Keratinocyte (primary cell): ENCODE results near the gene EDC3. TPM values are rescaled to one million over a fixed set of nuclear protein-coding genes. Genes with fewer than 3 reads are reported as not detected.

ENCODE experiments used
- DNase-seq: peaks from one replicate; pipeline ENCODE4 v3.0.0-alpha.2; 2011; ENCODE audit warnings: low read depth, missing footprints, low spot score
- FAIRE-seq: peaks from 2 replicates; lab custom pipeline; 2011; peaks lifted over from hg19 to GRCh38; lab: Jason Lieb, UNC
- H2AFZ ChIP-seq: 2 replicates; pipeline ENCODE4 v1.6.0; 2012; ENCODE audit warnings: low read length, control low read depth, inconsistent platforms; ENCODE audit not compliant: control insufficient read depth
- H3K27ac ChIP-seq: 2 replicates; pipeline ENCODE4 v1.5.1; 2011; ENCODE audit warnings: low read length; ENCODE audit not compliant: control insufficient read depth, insufficient read depth
- H3K27me3 ChIP-seq: 3 replicates; pipeline ENCODE4 v1.6.0; 2011; ENCODE audit warnings: low read length; ENCODE audit not compliant: control insufficient read depth, insufficient read depth; ENCODE audit errors: extremely low read depth
- H3K36me3 ChIP-seq, 2 experiments: 2 replicates in 1 of 2; 3 replicates in 1 of 2; pipeline ENCODE4 v1.5.1; 2011; ENCODE audit warnings: low read length in 2 of 2, mild to moderate bottlenecking in 1 of 2; ENCODE audit not compliant: control insufficient read depth in 2 of 2, insufficient read depth in 2 of 2; ENCODE audit errors: extremely low read depth in 1 of 2
- H3K4me1 ChIP-seq: 3 replicates; pipeline ENCODE4 v1.5.1; 2011; ENCODE audit warnings: low read length; ENCODE audit not compliant: control insufficient read depth, insufficient read depth; ENCODE audit errors: extremely low read depth
- H3K4me2 ChIP-seq: 3 replicates; pipeline ENCODE4 v1.6.0; 2011; ENCODE audit warnings: low read depth, low read length; ENCODE audit not compliant: control insufficient read depth, insufficient read depth; ENCODE audit errors: extremely low read depth
- H3K4me3 ChIP-seq, 3 experiments: fragments of 200-600 bp in 1 of 3; sonication (generic) in 1 of 3; 2 replicates in 2 of 3; 3 replicates in 1 of 3; pipeline ENCODE4 v1.5.1; 2011 to 2016; ENCODE audit warnings: low read length in 3 of 3, mild to moderate bottlenecking in 3 of 3, control low read depth in 2 of 3, inconsistent platforms in 1 of 3, low read depth in 1 of 3, mixed read lengths in 1 of 3, mixed run types in 1 of 3, moderate library complexity in 1 of 3; ENCODE audit not compliant: control insufficient read depth in 2 of 3, insufficient read depth in 2 of 3; ENCODE audit errors: extremely low read depth in 1 of 3
- H3K79me2 ChIP-seq: 2 replicates; pipeline ENCODE4 v1.6.0; 2012; ENCODE audit warnings: low read length; ENCODE audit not compliant: control insufficient read depth, insufficient read depth
- H3K9ac ChIP-seq: 3 replicates; pipeline ENCODE4 v1.6.0; 2011; ENCODE audit warnings: low read length; ENCODE audit not compliant: control insufficient read depth, insufficient read depth; ENCODE audit errors: extremely low read depth
- H3K9me1 ChIP-seq: 3 replicates; pipeline ENCODE4 v1.6.0; 2011; ENCODE audit warnings: low read length; ENCODE audit not compliant: control insufficient read depth, insufficient read depth; ENCODE audit errors: extremely low read depth
- H3K9me3 ChIP-seq: 2 replicates; pipeline ENCODE4 v1.5.1; 2012; ENCODE audit warnings: low read depth, low read length; ENCODE audit not compliant: control insufficient read depth
- H4K20me1 ChIP-seq: 3 replicates; pipeline ENCODE4 v1.6.0; 2011; ENCODE audit warnings: low read length; ENCODE audit not compliant: control insufficient read depth, insufficient read depth; ENCODE audit errors: extremely low read depth
- EZH2 ChIP-seq: IDR thresholded peaks from one replicate; pipeline ENCODE4 v1.6.1; 2012; ENCODE audit warnings: inconsistent platforms, mild to moderate bottlenecking, low read length, moderate library complexity
- dilution Hi-C: fragments of 300-500 bp; cut with MboI; formaldehyde crosslinking; loops from one replicate; pipeline ENCODE4 v1.7.0; 2020; ENCODE audit warnings: low sequenced_read_pairs; ENCODE audit not compliant: extremely low pct_ligation_motif_present
- polyA plus RNA-seq, 5 experiments: library from polyadenylated mRNA; depleted of rRNA in 3 of 5; stranded (reverse) in 3 of 5; stranded (forward) in 1 of 5; unstranded in 1 of 5; fragments of >200 nt; gene quantifications; 1 replicate in 1 of 5; 2 replicates in 3 of 5; 3 replicates in 1 of 5; pipeline versions ENCODE4 v1.2.1 to v1.2.3, GENCODE V29; 2011 to 2012; ENCODE audit warnings: missing spikeins in 2 of 5, low read depth in 1 of 5, low replicate concordance in 1 of 5
- TF ChIP-seq, protein P1 (sequence below), 3 experiments: IDR thresholded peaks in 1 of 3; conservative IDR thresholded peaks in 1 of 3; optimal IDR thresholded peaks in 1 of 3; 2 replicates in 2 of 3; 3 replicates in 1 of 3; pipeline versions ENCODE3 to v1.5.1; 2011; ENCODE audit warnings: low read length in 3 of 3, mild to moderate bottlenecking in 3 of 3, moderate library complexity in 2 of 3, control low read depth in 1 of 3, inconsistent platforms in 1 of 3; ENCODE audit not compliant: insufficient read depth in 2 of 3; ENCODE audit errors: extremely low read depth in 1 of 3

EDC3 gene
- polyA plus RNA-seq, 1 donor (not counting 4 experiments of a cell fraction or from before 2014, with no cell fraction given), result 33.6 TPM

DNA sequence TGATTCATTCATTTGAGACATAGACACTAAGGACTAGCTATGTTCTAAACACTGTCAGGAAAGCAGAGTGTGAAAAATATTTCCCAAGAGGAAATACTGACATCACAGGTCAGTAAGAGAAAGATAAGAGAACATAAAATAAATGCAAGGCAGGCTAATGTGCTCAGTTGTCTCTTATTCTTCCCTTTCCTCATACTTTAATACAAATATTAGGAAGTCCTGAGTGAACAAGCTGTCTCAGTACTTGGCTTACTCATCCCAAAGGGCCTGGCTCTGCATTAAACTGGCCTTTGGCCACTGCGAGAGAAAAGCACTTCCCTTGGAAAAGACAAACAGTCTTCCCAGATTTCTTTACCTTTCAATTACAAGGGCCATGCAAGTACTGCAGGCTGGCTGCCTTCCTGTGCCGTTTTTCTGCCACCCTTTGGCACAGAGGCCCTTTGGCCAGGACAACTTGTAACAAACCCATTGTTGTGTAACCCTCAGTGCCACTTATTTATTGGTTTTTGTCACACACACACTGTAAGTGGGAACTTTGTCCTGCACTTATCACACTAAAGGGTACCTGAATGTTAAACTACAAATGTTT lies 31.7 kb downstream of the EDC3 start:
- Histone ChIP-seq H3K4me3 (no peak overlapping the region), H3K4me2 (no peak overlapping the region), H2AFZ (no peak overlapping the region), H3K79me2 (peaks cover 15% of the 10 kb centered on the region), H3K27me3 (no peaks in the 10 kb centered on the region), H3K9me1 (no peaks in the 10 kb centered on the region), H3K9me3 (no peaks in the 10 kb centered on the region), H4K20me1 (peaks cover 3% of the 10 kb centered on the region), H3K9ac (no peak overlapping the region), H3K36me3 (no peaks in the 10 kb centered on the region), H3K4me1 (no peaks in the 10 kb centered on the region), H3K27ac (no peak overlapping the region)
- TF ChIP-seq, protein P1, sequence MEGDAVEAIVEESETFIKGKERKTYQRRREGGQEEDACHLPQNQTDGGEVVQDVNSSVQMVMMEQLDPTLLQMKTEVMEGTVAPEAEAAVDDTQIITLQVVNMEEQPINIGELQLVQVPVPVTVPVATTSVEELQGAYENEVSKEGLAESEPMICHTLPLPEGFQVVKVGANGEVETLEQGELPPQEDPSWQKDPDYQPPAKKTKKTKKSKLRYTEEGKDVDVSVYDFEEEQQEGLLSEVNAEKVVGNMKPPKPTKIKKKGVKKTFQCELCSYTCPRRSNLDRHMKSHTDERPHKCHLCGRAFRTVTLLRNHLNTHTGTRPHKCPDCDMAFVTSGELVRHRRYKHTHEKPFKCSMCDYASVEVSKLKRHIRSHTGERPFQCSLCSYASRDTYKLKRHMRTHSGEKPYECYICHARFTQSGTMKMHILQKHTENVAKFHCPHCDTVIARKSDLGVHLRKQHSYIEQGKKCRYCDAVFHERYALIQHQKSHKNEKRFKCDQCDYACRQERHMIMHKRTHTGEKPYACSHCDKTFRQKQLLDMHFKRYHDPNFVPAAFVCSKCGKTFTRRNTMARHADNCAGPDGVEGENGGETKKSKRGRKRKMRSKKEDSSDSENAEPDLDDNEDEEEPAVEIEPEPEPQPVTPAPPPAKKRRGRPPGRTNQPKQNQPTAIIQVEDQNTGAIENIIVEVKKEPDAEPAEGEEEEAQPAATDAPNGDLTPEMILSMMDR (optimal IDR thresholded peaks at IDR 0.05 in 1 of 3, IDR thresholded peaks at IDR 0.05 in 1 of 3, conservative IDR thresholded peaks at IDR 0.05 in 1 of 3; ENCODE audit: extremely low read depth in 1 of 3, insufficient read depth in 2 of 3, low read length in 3 of 3), result no peak
- no peak for TF ChIP-seq EZH2
- dilution Hi-C loops, result no loop called here
- no peak for DNase-seq
- FAIRE-seq, result no peak

DNA sequence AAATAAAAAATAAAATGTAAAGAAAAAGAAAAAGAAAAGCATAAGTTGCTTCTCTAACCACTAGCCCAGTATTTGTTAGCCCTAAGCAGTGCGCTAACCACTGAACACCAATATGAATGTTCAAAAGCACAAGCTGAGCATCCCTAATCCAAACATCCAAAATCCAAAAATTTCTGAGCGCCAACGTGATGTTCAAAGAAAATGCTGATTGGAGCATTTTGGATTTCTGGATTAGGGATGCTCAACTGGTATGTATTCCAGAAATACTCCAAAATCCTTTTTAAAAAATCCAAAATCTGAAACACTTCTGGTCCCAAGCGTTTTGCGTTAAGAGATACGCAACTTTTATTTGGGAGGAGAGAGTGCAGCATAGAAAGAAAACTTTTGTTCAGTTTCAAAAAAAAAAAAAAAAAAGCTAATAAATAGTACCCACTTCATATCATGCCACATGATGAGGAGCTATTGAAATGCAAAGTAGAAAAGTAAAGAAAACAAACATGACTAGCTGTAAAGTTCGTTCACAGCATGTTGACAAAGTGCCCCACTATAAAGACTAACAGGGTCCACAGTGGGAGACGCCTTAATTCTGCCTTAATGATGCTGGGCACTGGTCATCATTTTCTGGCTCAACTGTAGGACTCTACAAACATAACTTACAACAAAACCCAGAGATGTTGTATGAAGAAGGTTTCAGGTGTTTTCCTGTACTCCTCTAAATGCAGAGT lies 32.4 kb downstream of the EDC3 start:
- dilution Hi-C loops, result no loop called here
- H3K4me3 ChIP-seq, result no peak overlapping the region
- no peaks in the 10 kb centered on the region for H3K9me3 ChIP-seq
- H3K4me1 ChIP-seq, result no peaks in the 10 kb centered on the region
- TF ChIP-seq EZH2, result no peak
- no peak overlapping the region for H3K9ac ChIP-seq
- peaks cover 15% of the 10 kb centered on the region for H3K79me2 ChIP-seq
- no peak overlapping the region for H3K4me2 ChIP-seq
- H3K27me3 ChIP-seq, result no peaks in the 10 kb centered on the region
- no peaks in the 10 kb centered on the region for H3K36me3 ChIP-seq
- FAIRE-seq, result no peak
- H2AFZ ChIP-seq, result no peak overlapping the region
- H4K20me1 ChIP-seq, result peaks cover 3% of the 10 kb centered on the region
- no peak for DNase-seq
- H3K9me1 ChIP-seq, result no peaks in the 10 kb centered on the region
- H3K27ac ChIP-seq, result no peak overlapping the region
